Measurements from ENCODE around the gene ARL15.

ARL15 gene

GRCh38 chr5:54091307-54092130 lies 218.9 kb downstream of the ARL15 start:
- in situ Hi-C loops (cut with HindIII; ENCODE audit: low pct_ligation_motif_present, low sequenced_read_pairs) = no loop called here
- Histone ChIP-seq H3K27me3 (replicated peaks) (no peaks in the 10 kb centered on the region), H3K36me3 (replicated peaks) (no peaks in the 10 kb centered on the region), H3K4me3 (ENCODE audit: low read depth, low read length) (no peak overlapping the region), H3K27ac (no peak overlapping the region)
- TF ChIP-seq, protein P1, sequence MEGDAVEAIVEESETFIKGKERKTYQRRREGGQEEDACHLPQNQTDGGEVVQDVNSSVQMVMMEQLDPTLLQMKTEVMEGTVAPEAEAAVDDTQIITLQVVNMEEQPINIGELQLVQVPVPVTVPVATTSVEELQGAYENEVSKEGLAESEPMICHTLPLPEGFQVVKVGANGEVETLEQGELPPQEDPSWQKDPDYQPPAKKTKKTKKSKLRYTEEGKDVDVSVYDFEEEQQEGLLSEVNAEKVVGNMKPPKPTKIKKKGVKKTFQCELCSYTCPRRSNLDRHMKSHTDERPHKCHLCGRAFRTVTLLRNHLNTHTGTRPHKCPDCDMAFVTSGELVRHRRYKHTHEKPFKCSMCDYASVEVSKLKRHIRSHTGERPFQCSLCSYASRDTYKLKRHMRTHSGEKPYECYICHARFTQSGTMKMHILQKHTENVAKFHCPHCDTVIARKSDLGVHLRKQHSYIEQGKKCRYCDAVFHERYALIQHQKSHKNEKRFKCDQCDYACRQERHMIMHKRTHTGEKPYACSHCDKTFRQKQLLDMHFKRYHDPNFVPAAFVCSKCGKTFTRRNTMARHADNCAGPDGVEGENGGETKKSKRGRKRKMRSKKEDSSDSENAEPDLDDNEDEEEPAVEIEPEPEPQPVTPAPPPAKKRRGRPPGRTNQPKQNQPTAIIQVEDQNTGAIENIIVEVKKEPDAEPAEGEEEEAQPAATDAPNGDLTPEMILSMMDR (IDR thresholded peaks at IDR 0.05; ENCODE audit: low read depth, low read length, missing control alignments) = no peak
- no peak for DNase-seq

GRCh38 chr5:54090495-54091120 lies 219.8 kb downstream of the ARL15 start:
- TF ChIP-seq, protein P1 (IDR thresholded peaks at IDR 0.05; ENCODE audit: low read depth, low read length, missing control alignments) = peak; percentile 50
- H3K27ac ChIP-seq = peak overlapping the region; percentile 21
- H3K27me3 ChIP-seq (replicated peaks) = no peaks in the 10 kb centered on the region
- in situ Hi-C loops (cut with HindIII; ENCODE audit: low pct_ligation_motif_present, low sequenced_read_pairs) = no loop called here
- H3K36me3 ChIP-seq (replicated peaks) = no peaks in the 10 kb centered on the region
- H3K4me3 ChIP-seq (ENCODE audit: low read depth, low read length) = no peak overlapping the region
- DNase-seq = peak; percentile 72

DNA sequence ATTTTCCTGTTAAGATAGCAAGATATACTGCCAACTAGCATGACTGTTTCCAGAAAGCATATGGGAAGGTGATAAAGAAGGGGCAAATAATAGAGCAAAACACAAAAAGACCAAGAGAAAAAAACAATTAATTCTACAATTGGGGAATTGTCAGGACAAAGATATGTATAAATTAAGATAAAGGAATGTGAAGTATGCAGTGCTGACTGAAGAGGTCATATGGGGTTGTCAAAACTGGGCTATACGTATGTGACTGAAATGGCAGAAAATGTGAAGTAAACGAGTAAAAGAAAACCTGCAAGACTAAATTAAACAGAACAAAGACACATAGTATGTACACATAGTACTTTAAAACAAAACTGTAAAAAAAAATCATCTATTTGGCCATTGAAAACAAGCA lies 222.3 kb downstream of the ARL15 start:
- in situ Hi-C loops (cut with HindIII; ENCODE audit: low pct_ligation_motif_present, low sequenced_read_pairs) = no loop called here

GRCh38 chr5:54087436-54087835 lies 222.9 kb downstream of the ARL15 start:
- no peaks in the 10 kb centered on the region for H3K27me3 ChIP-seq (replicated peaks)
- H3K4me3 ChIP-seq (ENCODE audit: low read depth, low read length) = no peak overlapping the region
- no peaks in the 10 kb centered on the region for H3K36me3 ChIP-seq (replicated peaks)
- peak overlapping the region; percentile 79 for H3K27ac ChIP-seq
- peak; percentile 75 for DNase-seq
- in situ Hi-C loops (cut with HindIII; ENCODE audit: low pct_ligation_motif_present, low sequenced_read_pairs) = no loop called here
- TF ChIP-seq, protein P1 (IDR thresholded peaks at IDR 0.05; ENCODE audit: low read depth, low read length, missing control alignments) = no peak

More for the DNA sequence above, 222.3 kb downstream of the ARL15 start:
- Histone ChIP-seq H3K4me3 (ENCODE audit: low read depth, low read length) (no peak overlapping the region), H3K27me3 (replicated peaks) (no peaks in the 10 kb centered on the region), H3K27ac (peak overlapping the region; percentile 79), H3K36me3 (replicated peaks) (no peaks in the 10 kb centered on the region)
- TF ChIP-seq, protein P1 (IDR thresholded peaks at IDR 0.05; ENCODE audit: low read depth, low read length, missing control alignments) = no peak
- DNase-seq = no peak

DNA sequence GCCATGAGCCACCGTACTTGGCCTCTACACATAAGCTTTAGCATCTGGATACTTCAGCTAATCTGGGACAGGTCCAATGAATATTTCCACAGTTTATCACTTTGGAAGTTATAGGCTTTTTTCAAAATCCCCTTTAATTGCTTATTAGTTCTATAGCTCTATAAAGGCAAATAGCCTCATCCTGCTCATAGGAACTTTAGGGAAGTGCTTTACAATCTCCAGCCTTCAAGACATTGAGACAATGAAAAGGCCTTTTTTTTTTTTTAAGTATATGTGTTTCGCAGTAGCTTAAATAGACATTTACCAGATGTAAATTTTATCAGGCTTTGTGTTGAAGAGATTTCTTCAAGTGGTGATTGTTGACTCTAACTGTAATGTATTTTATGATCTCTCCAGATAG lies 224.2 kb downstream of the ARL15 start:
- no peak overlapping the region for H3K27ac ChIP-seq
- TF ChIP-seq, protein P1 (IDR thresholded peaks at IDR 0.05; ENCODE audit: low read depth, low read length, missing control alignments) = no peak
- in situ Hi-C loops (cut with HindIII; ENCODE audit: low pct_ligation_motif_present, low sequenced_read_pairs) = no loop called here
- no peaks in the 10 kb centered on the region for H3K27me3 ChIP-seq (replicated peaks)
- H3K4me3 ChIP-seq (ENCODE audit: low read depth, low read length) = no peak overlapping the region
- H3K36me3 ChIP-seq (replicated peaks) = no peaks in the 10 kb centered on the region
- DNase-seq = no peak

All from brain microvascular endothelial cell (primary cell).